Stimulated activated CD4-positive, alpha-beta T cell treated with anti-CD3 and anti-CD28 coated beads, Interleukin-4, amount 100 ng/mL, for 24 hours (primary cell): ENCODE measurements around the gene RABGAP1L.
"Not testable (repeated sequence)": the region's sequence is repeated elsewhere in the genome, so short reads cannot be mapped to it uniquely, and the experiment has no call there.

Experiments used
- DNase-seq: peaks from one replicate; pipeline ENCODE4 v3.0.0-alpha.2; 2020

RABGAP1L gene

GRCh38 chr1:174247472-174247871, 88.2 kb downstream of the RABGAP1L start:
- DNase-seq = no peak

- no peak for DNase-seq
These were observed 88.7 kb downstream of the RABGAP1L start for GRCh38 chr1:174248041-174248440.

DNA sequence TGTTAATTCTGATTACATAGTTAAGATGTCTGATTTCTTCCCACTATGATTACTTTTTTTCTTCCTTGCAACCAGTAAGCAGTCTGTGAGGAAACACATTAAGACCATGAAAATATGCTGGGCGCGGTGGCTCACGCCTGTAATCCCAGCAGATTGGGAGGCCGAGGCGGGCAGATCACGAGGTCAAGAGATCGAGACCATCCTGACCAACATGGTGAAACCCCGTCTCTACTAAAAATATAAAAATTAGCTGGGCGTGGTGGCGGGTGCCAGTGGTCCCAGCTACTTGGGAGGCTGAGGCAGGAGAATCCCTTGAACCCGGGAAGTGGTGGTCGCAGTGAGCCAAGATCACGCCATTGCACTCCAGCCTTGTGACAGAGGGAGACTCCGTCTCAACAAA, 97.1 kb downstream of the RABGAP1L start:
- not testable (repeated sequence) for DNase-seq

DNA sequence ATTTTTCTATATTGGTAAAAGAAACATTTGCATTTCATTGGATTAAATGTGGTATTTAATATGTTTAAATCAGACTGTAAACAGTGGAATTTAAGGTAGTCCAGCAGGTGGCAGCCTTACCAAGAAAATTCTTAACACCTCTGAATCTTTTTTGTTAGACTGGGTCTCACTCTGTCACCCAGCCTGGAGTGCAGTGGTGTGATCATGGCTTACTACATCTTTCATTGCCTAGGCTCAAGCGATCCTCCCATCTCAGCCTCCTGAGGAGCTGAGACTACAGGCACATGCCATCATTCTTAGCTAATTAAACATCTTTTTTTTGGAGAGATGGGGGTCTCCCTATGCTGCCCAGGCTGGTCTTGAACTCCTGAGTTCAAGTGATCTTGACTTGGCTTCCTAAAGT, 98.8 kb downstream of the RABGAP1L start:
- peak; percentile 56 for DNase-seq

DNA sequence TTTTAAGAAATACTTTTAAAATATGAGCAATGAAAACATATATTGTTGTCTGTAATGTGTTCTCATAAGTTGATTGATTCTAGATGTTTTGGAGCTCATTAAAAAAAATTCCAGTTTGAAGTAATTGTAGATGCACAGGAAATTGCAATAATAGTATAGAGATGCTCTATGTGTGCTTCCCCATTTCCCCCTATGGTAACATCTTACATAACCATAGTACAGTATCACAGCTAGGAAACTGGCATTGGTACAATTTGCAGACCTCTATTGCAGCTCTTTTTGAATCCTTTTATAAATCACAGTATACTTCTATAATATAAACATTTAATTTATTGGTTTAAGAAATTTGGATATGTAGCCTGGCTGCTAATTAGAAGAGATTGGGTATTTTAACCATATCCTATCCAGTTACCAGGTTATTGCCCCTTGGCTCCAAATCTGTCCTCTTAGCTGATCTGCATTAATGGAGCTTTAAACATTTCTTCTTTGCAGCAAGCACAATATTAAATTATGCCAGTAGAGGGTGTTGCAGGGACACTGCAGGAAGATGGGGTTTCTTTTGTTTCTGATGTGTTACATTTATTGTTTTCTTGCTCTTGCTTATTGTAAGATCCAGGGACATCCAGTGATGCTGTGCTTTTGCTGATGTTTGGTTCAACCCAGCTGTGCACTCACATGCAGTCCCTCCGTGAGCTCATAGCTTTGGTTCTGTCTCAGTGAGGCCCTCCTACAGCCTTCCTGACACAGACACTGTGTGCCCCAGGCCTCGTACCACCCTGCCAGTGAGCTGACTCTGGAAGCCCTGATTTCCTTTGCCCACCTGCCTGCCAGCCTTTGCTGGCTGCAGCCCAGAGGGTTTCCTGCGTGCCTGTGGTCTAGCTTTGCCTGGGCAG, 103.3 kb downstream of the RABGAP1L start:
- DNase-seq = no peak

- DNase-seq = no peak
These were observed 106.0 kb downstream of the RABGAP1L start for GRCh38 chr1:174265282-174265681.

DNA sequence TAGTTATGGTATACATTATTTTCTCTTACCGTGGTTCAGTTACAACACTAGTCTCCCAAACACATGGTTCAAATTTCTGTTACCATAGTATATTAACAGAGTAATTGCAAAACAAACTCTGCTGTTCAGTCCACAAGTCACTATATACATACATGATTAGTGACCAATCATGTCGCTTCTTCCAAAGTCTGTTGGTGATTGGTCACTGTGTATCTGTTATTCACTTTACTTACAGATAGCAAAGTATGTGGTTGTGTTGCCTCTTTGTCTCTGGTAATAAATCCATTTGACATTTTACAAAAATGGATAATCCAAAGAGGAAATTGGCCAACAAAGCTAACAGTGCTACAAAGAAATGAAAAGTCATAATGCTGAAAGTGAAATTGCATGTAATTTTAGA, 107.2 kb downstream of the RABGAP1L start:
- DNase-seq = no peak

- no peak for DNase-seq
These were observed 107.8 kb downstream of the RABGAP1L start for GRCh38 chr1:174266991-174267612.

- no peak for DNase-seq
These were observed 110.8 kb downstream of the RABGAP1L start for GRCh38 chr1:174269989-174270651.

DNA sequence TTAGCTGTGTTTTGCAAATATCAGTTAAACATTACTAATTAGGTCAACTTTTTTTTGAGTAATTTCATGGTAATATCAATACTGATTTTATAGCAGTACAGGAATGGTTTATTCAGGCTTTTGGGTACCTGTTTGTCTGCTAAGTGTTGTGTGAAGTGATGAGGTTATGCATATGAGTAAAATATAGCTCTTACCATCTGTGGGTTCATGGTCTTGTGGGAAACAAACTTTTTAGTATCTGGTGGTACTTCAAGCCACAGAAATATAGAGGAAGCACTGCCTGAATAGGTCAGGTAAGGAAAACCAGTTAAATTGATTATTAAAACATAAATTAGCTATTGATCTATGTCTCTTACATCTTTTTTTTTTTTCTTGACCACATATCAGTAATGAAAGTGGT, 113.9 kb downstream of the RABGAP1L start:
- no peak for DNase-seq

DNA sequence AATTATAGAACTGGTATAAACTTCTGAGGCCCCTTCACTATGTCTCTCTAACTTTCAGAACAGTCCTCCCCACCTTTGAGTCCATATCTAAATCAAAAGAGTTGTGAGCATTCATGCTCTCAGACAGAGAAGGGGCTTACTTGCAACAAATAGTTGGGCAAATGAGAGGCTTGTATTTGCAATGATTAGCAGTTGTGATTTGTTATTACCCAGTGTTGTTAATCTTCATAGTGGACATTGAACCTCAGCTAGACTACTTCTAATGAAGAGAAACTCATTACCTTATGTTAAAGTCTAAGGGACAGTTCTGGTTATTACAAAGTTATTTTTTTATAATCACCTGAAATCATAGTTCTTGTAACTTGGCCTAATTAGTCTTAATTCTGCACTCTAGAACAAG, 114.5 kb downstream of the RABGAP1L start:
- DNase-seq = no peak

- DNase-seq = no peak
These were observed 115.1 kb downstream of the RABGAP1L start for GRCh38 chr1:174274452-174274851.

DNA sequence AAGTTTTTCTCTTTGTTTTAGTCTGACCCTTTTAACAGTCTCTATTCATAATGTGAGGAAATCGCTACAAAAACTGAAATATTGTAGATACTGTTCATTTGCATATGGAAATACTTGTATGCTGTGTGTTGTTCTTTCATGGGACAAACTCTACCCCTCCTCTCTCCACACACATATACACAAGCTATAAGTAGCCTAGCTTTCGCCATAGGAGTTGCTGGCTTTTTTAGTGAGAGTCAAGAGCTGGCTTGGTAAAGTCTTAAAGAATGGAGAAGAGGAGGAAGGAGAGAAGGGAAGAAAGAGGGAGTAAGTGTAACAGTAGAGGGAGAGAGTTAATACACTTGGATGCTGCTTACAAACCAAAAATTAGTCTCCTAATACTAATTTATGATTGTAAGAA, 115.6 kb downstream of the RABGAP1L start:
- DNase-seq = no peak

- no peak for DNase-seq
These were observed 116.8 kb downstream of the RABGAP1L start for GRCh38 chr1:174276087-174276486.

DNA sequence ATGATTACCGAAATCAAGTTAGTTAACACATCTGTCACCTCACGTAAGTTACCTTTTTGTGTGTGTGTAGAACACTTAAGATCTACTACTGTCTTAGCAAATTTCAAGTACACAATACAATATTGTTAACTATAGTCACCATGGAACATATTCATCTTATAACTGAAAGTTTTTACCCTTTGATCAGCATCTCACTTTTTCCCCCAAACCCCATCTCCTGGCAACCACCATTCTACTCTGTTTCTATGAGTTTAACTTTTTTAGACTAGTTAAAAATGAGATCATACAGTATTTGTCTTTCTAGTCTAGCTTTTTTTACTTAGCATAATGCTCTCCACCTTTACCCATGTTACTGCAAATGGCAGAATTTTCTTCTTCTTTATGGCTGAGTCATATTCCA, 124.7 kb downstream of the RABGAP1L start:
- DNase-seq = no peak

DNA sequence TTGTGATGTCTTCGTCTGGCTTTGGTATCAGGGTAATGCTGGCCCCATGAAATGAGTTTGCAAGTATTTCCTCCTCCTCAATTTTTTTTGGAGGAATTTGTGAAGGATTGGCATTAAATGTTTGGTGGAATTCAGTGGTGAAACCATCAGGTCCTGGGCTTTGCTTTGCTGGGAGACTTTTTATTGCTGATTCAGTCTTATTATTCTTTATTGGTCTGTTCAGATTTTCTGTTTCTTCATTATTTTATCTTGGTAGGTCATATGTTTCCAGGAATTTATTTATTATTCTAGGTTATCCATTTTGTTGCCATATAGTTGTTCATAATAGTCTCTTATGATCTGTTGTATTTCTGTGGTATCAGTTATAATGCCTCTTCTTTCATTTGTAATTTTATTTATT, 126.7 kb downstream of the RABGAP1L start:
- no peak for DNase-seq

GRCh38 chr1:174289644-174290310, 130.5 kb downstream of the RABGAP1L start:
- DNase-seq = no peak

GRCh38 chr1:174291059-174291458, 131.7 kb downstream of the RABGAP1L start:
- DNase-seq = no peak

DNA sequence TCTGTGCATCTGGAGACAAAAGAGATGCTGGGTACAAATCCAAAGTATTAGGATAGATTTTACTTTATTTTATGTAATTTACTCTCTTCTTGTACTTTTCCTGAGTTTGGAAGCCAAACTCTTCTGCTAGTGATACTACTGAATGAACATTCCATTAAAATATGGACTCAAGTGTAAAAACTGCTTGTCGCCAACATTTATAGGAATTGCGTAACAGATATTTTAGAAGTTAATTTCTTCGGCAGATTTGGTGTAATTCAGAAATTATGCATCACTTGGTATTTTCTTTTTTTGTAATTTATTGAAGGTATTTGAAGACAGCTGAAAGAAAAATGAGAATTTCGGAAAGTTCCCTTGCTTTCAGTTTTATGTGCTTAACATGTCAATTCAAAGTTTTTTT, 137.0 kb downstream of the RABGAP1L start:
- DNase-seq = no peak

GRCh38 chr1:174297351-174297750, 138.0 kb downstream of the RABGAP1L start:
- DNase-seq = no peak

GRCh38 chr1:174301295-174302077, 142.2 kb downstream of the RABGAP1L start:
- no peak for DNase-seq

GRCh38 chr1:174308604-174309003, 149.3 kb downstream of the RABGAP1L start:
- DNase-seq = no peak

DNA sequence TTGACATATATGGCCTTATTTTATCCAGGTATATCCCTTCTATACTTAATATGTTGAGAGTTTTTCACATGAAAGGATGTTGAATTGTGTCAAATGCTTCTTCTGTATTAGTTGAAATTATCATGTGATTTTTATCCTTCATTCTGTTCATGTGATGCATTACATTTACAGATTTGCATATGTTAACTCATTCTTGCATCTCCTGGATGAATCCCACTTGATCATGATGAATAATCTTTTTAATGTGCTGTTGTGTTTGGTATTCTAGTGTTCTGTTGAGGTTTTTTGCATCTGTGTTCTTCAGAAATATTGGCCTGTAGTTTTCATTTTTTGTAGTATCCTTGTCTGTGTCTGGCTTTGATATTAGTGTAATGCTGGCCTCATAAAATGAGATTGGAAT, 150.2 kb downstream of the RABGAP1L start:
- DNase-seq = no peak
